K562 treated with DMSO at 1 percent for 48 hours (cell line): ENCODE data around the gene ITIH6. TPM values are rescaled to one million over a fixed set of nuclear protein-coding genes. Genes with fewer than 3 reads are reported as not detected.

Experiments used
- total RNA-seq: library from RNA; unstranded; fragments of 300-600 nt; gene quantifications from 2 replicates; pipeline ENCODE4 v1.2.3, GENCODE V29; 2022; ENCODE audit warnings: low replicate concordance; ENCODE audit errors: extremely low read depth

The ITIH6 gene
- total RNA-seq, result not detected in 2 replicates

GRCh38 chrX:54798137-54798536 is at the start of gene ITIH6:
Gene ITIH6 (minus strand): TSS chrX:54798255. CDS start chrX:54798210, 45 bp downstream.

GRCh38 chrX:54807524-54808108 is 9.6 kb upstream of the ITIH6 start, which contains the start of gene MAGED2:
Gene MAGED2 (plus strand): TSS chrX:54807745. CDS start chrX:54809332, 1,587 bp downstream.

Other genes starting within 250 kb of the ITIH6 start
- gene MAGED2, start 9.5 kb upstream of the ITIH6 start, total RNA-seq, result not detected in 2 replicates
- not detected in 2 replicates for gene TRO, start 122.6 kb upstream of the ITIH6 start, total RNA-seq
- gene PFKFB1, start 195.9 kb upstream of the ITIH6 start, total RNA-seq, result not detected in 2 replicates
- gene APEX2, start 202.1 kb upstream of the ITIH6 start, total RNA-seq, result not detected in 2 replicates
- gene ALAS2, start 232.7 kb upstream of the ITIH6 start, total RNA-seq, result not detected in 2 replicates